Motor neuron (in vitro differentiated cells): ENCODE results near the gene PRDM16. TPM values are rescaled to one million over a fixed set of nuclear protein-coding genes. Genes with fewer than 3 reads are reported as not detected.
A peak's percentile ranks its signal among the peaks of the same experiment; 100 is the strongest.

ENCODE experiments used
- ATAC-seq, 8 experiments: fragments of 200-7000 bp; cut with Tn5 transposase; replicated peaks in 6 of 8; 2 replicates each; pipeline ENCODE4 v1.8.0; 2021; ENCODE audit warnings: mild to moderate bottlenecking in 8 of 8, moderate library complexity in 8 of 8
- H3K27ac ChIP-seq, 2 donors: fragments of 250-450 bp; sonication (Bioruptor Pico); 2 replicates each; pipeline ENCODE4 v1.9.0; 2021; ENCODE audit warnings: antibody characterized with exemption in 2 of 2, mild to moderate bottlenecking in 2 of 2, moderate library complexity in 1 of 2
- H3K4me1 ChIP-seq, 2 donors: fragments of 250-450 bp; sonication (Bioruptor Pico); replicated peaks in 1 of 2; 2 replicates each; pipeline ENCODE4 v1.6.1; 2021; ENCODE audit warnings: antibody characterized with exemption in 2 of 2, mild to moderate bottlenecking in 2 of 2, moderate library complexity in 1 of 2
- H3K4me3 ChIP-seq, 5 donors: fragments of 250-450 bp; sonication (Bioruptor Pico); 2 replicates each; pipeline ENCODE4 v1.9.0; 2021; ENCODE audit warnings: antibody characterized with exemption in 5 of 5, mild to moderate bottlenecking in 5 of 5, moderate library complexity in 4 of 5
- WGBS, 10 experiments: fragments of 450-650 bp; shearing (Covaris generic); methylation state at CpG; one replicate each; pipeline ENCODE4 v1.0.0; 2022; 5-methylcytosine and 5-hydroxymethylcytosine counted together
- in situ Hi-C, 9 experiments: fragments of 400-800 bp; cut with MboI; loops; one replicate each; pipeline ENCODE4 v1.15.0; 2021; ENCODE audit warnings: low sequenced_read_pairs in 9 of 9, low pct_unique_long_range_greater_than_20kb in 2 of 9; ENCODE audit not compliant: unreplicated experiment in 9 of 9
- total RNA-seq, 8 experiments: library from RNA; unstranded; fragments of 300-600 nt; gene quantifications; 2 replicates each; pipeline versions ENCODE4 v1.2.3 to v1.2.4, GENCODE V29; 2022

The PRDM16 gene
- total RNA-seq, 8 experiments from 2014 or later: 0.18 to 2.9 (median 0.42) TPM

DNA sequence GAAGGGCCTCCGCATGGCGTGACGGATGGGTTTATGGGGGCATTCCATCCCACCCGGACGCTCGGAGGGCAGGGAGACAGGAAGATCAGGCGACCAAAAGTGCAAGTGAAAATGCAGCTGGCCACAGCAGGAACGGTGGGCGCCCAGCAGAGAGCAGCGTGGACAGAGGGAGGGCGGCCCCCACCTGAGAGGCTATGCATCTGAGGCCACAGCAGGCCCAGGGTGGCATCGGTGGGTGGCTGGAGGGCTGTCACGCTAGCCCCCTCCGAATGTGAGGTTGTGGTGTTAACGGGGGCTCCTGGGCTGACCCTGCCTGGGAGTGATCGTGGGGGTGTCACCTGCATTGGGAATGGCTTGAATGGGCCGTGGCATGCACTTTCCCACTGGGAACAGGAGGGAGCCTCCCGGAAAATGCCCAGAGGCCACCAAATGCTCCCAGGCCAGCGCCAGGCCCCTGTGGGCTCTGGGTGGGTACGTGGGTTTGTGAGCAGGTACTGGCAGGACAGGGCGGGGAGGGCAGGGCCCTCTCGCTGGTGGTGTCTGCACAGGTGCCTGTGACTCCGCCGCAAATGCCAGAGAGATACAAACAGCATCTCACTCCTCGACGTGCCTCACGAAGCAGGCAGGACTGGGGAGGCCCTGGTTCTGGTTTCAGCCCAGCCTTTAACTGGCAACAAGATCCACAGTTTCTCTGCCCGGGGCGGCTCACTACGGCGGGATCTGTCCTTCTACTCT lies 172.8 kb downstream of the PRDM16 start:
- H3K4me1 ChIP-seq: peaks cover 0 to 4% of the 10 kb centered on the region in 2 donors
- in situ Hi-C loops: no loop called here
- no peak for ATAC-seq

DNA sequence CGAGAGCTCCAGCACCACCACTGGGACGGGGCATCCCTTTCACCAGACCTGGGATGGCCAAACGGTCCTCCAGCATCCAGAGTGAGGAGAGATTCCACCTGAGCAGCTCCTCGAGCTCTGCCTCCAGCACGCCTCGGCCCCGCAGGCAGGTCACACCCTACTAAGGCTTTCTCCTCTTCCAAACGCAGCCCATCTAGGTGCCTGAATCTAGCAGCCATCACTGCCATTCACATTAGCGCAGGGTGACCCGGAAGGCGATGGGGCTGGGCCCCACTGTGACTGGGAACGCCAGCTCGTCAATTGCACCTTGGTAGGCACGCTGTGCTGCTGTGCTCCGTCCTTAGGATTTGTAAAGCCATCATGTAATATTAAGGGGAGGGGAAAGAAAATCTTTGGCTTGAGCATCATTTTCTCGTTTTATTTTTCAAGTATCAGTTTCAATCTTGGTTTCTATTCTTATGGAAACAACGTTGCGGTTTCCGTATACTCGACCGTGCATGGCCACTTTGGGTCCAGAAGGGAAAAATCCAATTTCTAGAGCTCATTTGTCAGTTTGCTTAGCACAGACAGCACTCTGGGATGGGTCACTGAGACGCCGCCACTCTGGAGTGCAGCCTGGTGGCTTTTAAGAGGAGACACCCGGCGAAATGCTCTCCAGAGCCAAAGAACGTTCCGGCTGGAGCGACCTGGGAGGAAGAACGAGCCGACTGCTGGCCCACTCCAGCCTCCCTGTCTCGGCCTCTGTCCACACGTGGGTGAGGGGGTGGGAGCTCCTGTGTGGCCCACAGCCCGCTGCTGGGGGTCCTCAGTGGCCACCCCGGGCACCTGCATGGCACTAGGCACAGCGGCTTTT lies 173.6 kb downstream of the PRDM16 start:
- Histone ChIP-seq H3K4me1 (peaks cover 0 to 11% of the 10 kb centered on the region in 2 donors), H3K4me3 (no peak overlapping the region), H3K27ac (no peak overlapping the region)
- ATAC-seq: no peak
- WGBS, 10 experiments: 46 to 90% (median 76%) methylated on average over 1 to 28 of the region's 35 CpGs; no CpG with 5 or more reads in 2 of the 10 experiments
- in situ Hi-C loops: no loop called here

More for the DNA sequence above, 172.8 kb downstream of the PRDM16 start:
- WGBS, 10 experiments: 69 to 100% (median 88%) methylated on average over 3 to 11 of the region's 31 CpGs; no CpG with 5 or more reads in 5 of the 10 experiments
- Histone ChIP-seq H3K4me3 (no peak overlapping the region), H3K27ac (no peak overlapping the region)

- no peak for ATAC-seq
- WGBS, 10 experiments: 69 to 95% (median 83%) methylated on average over 5 to 12 of the region's 15 CpGs; no CpG with 5 or more reads in 6 of the 10 experiments
- Histone ChIP-seq H3K27ac (no peak overlapping the region), H3K4me3 (no peak overlapping the region), H3K4me1 (peaks cover 0 to 16% of the 10 kb centered on the region in 2 donors)
- in situ Hi-C loops: no loop called here
These were observed 174.3 kb downstream of the PRDM16 start for GRCh38 chr1:3243304-3243703.

- in situ Hi-C loops: no loop called here
- Histone ChIP-seq H3K4me1 (peaks cover 0 to 25% of the 10 kb centered on the region in 2 donors), H3K27ac (no peak overlapping the region), H3K4me3 (no peak overlapping the region)
- 23 to 100% (median 63%) methylated on average over 2 to 34 of the region's 37 CpGs for WGBS, 10 experiments
- no peak for ATAC-seq
These were observed 175.3 kb downstream of the PRDM16 start for GRCh38 chr1:3244025-3244926.

GRCh38 chr1:3244927-3245315 lies 175.9 kb downstream of the PRDM16 start:
- no peak for ATAC-seq
- in situ Hi-C loops: no loop called here

GRCh38 chr1:3245344-3245743 lies 176.3 kb downstream of the PRDM16 start:
- Histone ChIP-seq H3K4me3 (no peak overlapping the region), H3K4me1 (peaks cover 0 to 36% of the 10 kb centered on the region in 2 donors), H3K27ac (no peak overlapping the region)
- in situ Hi-C loops: no loop called here
- 0 to 90% (median 74%) methylated on average over 1 to 12 of the region's 12 CpGs; no CpG with 5 or more reads in 2 of the 10 experiments for WGBS, 10 experiments
- no peak for ATAC-seq

More at GRCh38 chr1:3244927-3245315, 175.9 kb downstream of the PRDM16 start:
- peaks cover 0 to 32% of the 10 kb centered on the region in 2 donors for H3K4me1 ChIP-seq
- no peak overlapping the region for H3K4me3 ChIP-seq
- no peak overlapping the region for H3K27ac ChIP-seq
- WGBS, 10 experiments: 88 to 95% methylated on average over 3 to 6 of the region's 7 CpGs; no CpG with 5 or more reads in 8 of the 10 experiments

DNA sequence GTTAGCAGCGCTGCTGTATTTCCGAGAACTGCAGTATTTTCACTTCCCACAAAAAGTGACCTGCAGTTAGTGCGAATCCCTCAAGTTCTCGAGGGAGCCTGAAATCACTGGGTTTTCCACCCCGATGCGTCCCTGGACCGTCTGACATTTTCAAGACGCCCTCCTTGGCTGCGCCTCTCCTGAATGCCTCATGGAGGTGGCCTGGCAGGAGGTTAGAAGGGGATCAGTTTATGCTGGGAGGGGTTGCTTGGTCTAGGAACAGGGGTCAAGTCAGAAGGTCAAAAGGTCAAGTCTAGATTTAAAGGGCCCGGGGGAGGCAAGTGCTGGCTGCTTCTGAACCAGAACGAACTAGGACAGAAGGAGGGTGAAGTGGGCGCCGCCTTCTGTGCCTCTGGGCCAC lies 176.8 kb downstream of the PRDM16 start:
- Histone ChIP-seq H3K27ac (no peak overlapping the region), H3K4me3 (no peak overlapping the region), H3K4me1 (peaks cover 0 to 39% of the 10 kb centered on the region in 2 donors)
- in situ Hi-C loops: no loop called here
- no peak for ATAC-seq
- WGBS, 10 experiments: 0 to 80% (median 61%) methylated on average over 1 to 13 of the region's 13 CpGs; no CpG with 5 or more reads in 2 of the 10 experiments

GRCh38 chr1:3246251-3246650 lies 177.2 kb downstream of the PRDM16 start:
- peaks cover 0 to 39% of the 10 kb centered on the region in 2 donors for H3K4me1 ChIP-seq
- H3K4me3 ChIP-seq: no peak overlapping the region
- no peak overlapping the region for H3K27ac ChIP-seq
- no peak for ATAC-seq
- WGBS, 10 experiments: 64 to 100% (median 84%) methylated on average over 1 to 5 of the region's 16 CpGs; no CpG with 5 or more reads in 6 of the 10 experiments
- in situ Hi-C loops: no loop called here

GRCh38 chr1:3247521-3248121 lies 178.6 kb downstream of the PRDM16 start:
- Histone ChIP-seq H3K27ac (no peak overlapping the region), H3K4me3 (no peak overlapping the region), H3K4me1 (peaks cover 0 to 42% of the 10 kb centered on the region in 2 donors)
- WGBS, 10 experiments: 0 to 73% (median 0%) methylated on average over 1 to 49 of the region's 55 CpGs; no CpG with 5 or more reads in 2 of the 10 experiments
- peak in 3 of 8 experiments; percentile 56 to 80 (median 67) for ATAC-seq
- in situ Hi-C loops: no loop called here

DNA sequence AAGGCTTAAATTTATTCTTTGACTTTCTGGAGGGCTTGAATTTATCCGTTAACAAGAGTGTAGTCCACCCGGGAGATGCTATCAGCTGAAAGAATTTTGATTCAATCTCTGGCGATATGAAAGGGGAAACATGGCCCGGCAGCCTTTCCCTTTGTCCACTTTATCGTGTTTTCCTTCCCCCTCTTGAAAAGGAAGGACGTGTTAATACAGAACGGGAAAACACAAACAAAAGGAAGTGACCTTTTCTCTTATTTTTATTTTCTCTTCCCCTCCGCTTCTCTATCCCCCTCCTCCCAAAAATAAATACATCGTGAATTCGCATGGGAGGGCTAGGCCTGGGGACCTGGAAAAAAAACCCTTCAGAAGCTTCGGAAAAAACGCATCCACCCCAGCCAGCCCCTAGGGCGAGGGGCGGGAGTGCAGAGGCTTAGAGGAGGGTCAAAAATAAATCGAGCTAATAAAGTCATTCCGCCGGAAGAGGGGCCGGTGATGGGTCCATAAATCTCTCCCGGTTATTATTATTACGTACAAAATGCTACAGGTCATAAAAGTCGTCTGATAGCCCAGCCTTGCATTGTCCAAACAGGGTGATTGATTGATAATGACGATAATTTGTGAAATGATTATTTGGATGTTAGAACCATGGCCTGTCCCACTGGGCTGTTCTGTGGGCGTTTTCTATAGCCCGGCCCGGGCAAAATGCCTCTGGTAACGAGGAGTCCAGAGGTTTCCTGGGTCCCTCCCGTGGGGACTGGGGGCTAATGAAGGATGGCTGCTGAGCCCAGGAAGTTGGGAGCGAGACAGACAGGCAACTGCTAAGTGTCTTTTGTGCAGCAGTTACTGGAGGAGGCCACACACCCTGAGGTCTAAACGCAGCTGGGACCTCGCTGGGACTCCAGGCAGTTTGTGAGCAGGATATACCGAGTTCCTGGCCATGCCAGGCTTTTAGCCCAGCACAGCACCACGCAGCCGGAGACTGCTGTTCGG lies 179.4 kb downstream of the PRDM16 start:
- Histone ChIP-seq H3K27ac (no peak overlapping the region), H3K4me1 (peaks cover 0 to 42% of the 10 kb centered on the region in 2 donors), H3K4me3 (no peak overlapping the region)
- peak in 4 of 8 experiments; percentile 29 to 61 (median 38) for ATAC-seq
- in situ Hi-C loops: no loop called here
- 4 to 58% (median 20%) methylated on average over 3 to 34 of the region's 34 CpGs for WGBS, 10 experiments

GRCh38 chr1:3249231-3249630 lies 180.2 kb downstream of the PRDM16 start:
- in situ Hi-C loops: no loop called here
- Histone ChIP-seq H3K4me3 (no peak overlapping the region), H3K4me1 (peaks cover 0 to 42% of the 10 kb centered on the region in 2 donors), H3K27ac (no peak overlapping the region)
- ATAC-seq: peak in 1 of 8 experiments; percentile 15
- WGBS, 10 experiments: 0 to 73% (median 32%) methylated on average over 1 to 6 of the region's 9 CpGs; no CpG with 5 or more reads in 3 of the 10 experiments
